Chondrocyte (in vitro differentiated cells): ENCODE measurements around the gene SYTL1. TPM values are rescaled to one million over a fixed set of nuclear protein-coding genes. Genes with fewer than 3 reads are reported as not detected.
A peak's percentile ranks its signal among the peaks of the same experiment; 100 is the strongest.

Experiments
- DNase-seq: peaks from one replicate; pipeline ENCODE4 v3.0.0; 2021; ENCODE audit warnings: mixed read lengths, low spot score
- H3K27ac Mint-ChIP-seq: one replicate; pipeline ENCODE4 v1.8.0; 2021; ENCODE audit warnings: mild to moderate bottlenecking, moderate library complexity, mixed read lengths; ENCODE audit not compliant: unreplicated experiment
- H3K27me3 Mint-ChIP-seq: 2 replicates; pipeline ENCODE4 v1.8.0; 2021; ENCODE audit warnings: low read depth, mixed read lengths
- H3K36me3 Mint-ChIP-seq: 2 replicates; pipeline ENCODE4 v1.8.0; 2021; ENCODE audit warnings: low read depth, mixed read lengths
- H3K4me1 Mint-ChIP-seq: 2 replicates; pipeline ENCODE4 v1.8.0; 2021; ENCODE audit warnings: low read depth, mild to moderate bottlenecking, mixed read lengths
- H3K4me3 Mint-ChIP-seq: one replicate; pipeline ENCODE4 v1.8.0; 2021; ENCODE audit warnings: mild to moderate bottlenecking, moderate library complexity, mixed read lengths; ENCODE audit not compliant: unreplicated experiment
- H3K9me3 Mint-ChIP-seq: 2 replicates; pipeline ENCODE4 v1.8.0; 2021; ENCODE audit warnings: low read depth, mixed read lengths
- CTCF ChIP-seq: fragments of 200-600 bp; sonication (generic); IDR thresholded peaks from 2 replicates; pipeline ENCODE4 v1.5.0; 2021; ENCODE audit warnings: antibody characterized with exemption, mild to moderate bottlenecking, moderate library complexity
- total RNA-seq: library from RNA; stranded (reverse); gene quantifications from 3 replicates; pipeline ENCODE4 v1.2.1, GENCODE V29; 2021

The SYTL1 gene
- total RNA-seq, 1 donor from 2014 or later = 1.2 TPM

DNA sequence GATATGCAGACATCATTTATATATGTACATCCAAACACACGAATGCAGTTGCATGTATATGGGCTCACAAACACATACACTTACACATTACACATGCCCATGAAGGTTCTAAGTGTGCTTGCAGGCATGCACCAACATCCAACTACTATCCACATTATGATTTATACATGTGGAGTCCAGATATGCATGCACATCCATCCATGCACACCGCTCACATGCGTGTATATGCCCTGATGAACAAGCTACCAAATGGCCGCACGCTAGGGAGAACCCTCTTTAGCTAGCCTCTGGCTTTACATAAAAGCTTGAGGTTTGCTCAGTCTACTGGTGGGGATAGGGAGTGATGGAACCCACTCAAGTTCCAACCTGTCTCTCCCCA lies 59.1 kb downstream of the SYTL1 start:
- Mint-ChIP-seq H3K36me3 (no peaks in the 10 kb centered on the region), H3K4me1 (peaks cover 37% of the 10 kb centered on the region), H3K27me3 (no peaks in the 10 kb centered on the region), H3K27ac (no peak overlapping the region), H3K9me3 (no peaks in the 10 kb centered on the region), H3K4me3 (no peak overlapping the region)
- DNase-seq = no peak
- TF ChIP-seq CTCF = no peak

GRCh38 chr1:27402349-27402754 lies 60.5 kb downstream of the SYTL1 start:
- Mint-ChIP-seq H3K9me3 (no peaks in the 10 kb centered on the region), H3K4me1 (peaks cover 46% of the 10 kb centered on the region), H3K27me3 (no peaks in the 10 kb centered on the region), H3K4me3 (no peak overlapping the region), H3K36me3 (peaks cover 3% of the 10 kb centered on the region), H3K27ac (peak overlapping the region; percentile 90)
- peak; percentile 77 for TF ChIP-seq CTCF
- no peak for DNase-seq

- Mint-ChIP-seq H3K9me3 (no peaks in the 10 kb centered on the region), H3K27ac (peak overlapping the region; percentile 90), H3K4me1 (peaks cover 47% of the 10 kb centered on the region), H3K4me3 (no peak overlapping the region), H3K27me3 (no peaks in the 10 kb centered on the region), H3K36me3 (peaks cover 9% of the 10 kb centered on the region)
- TF ChIP-seq CTCF = peak; percentile 62
- DNase-seq = no peak
Measured at GRCh38 chr1:27403065-27403726, 61.4 kb downstream of the SYTL1 start.

Other genes starting within 250 kb of the SYTL1 start
- 53.9 to 55.4 TPM (median 54.6 TPM) in 3 replicates for gene SLC9A1, start 186.9 kb upstream of the SYTL1 start, total RNA-seq
- gene WDTC1, start 107.4 kb upstream of the SYTL1 start, total RNA-seq = 30.8 to 32.4 TPM (median 31.2 TPM) in 3 replicates
- 31.6 to 34.7 TPM (median 34.6 TPM) in 3 replicates for gene TMEM222, start 19.9 kb upstream of the SYTL1 start, total RNA-seq
- gene MAP3K6, start 24.9 kb downstream of the SYTL1 start, total RNA-seq = 42.0 to 54.0 TPM (median 50.3 TPM) in 3 replicates
- gene FCN3, start 32.8 kb downstream of the SYTL1 start, total RNA-seq = not detected in 3 replicates
- not detected in 3 replicates for gene CD164L2, start 41.3 kb downstream of the SYTL1 start, total RNA-seq
- 0.26 to 0.56 TPM (median 0.32 TPM) in 3 replicates for gene GPR3, start 50.6 kb downstream of the SYTL1 start, total RNA-seq
- 114 to 136 TPM (median 128 TPM) in 3 replicates for gene WASF2, start 148.1 kb downstream of the SYTL1 start, total RNA-seq